Epithelial cell of prostate (primary cell): ENCODE measurements around the gene GALNT9.
"Not testable (repeated sequence)": the region's sequence is repeated elsewhere in the genome, so short reads cannot be mapped to it uniquely, and the experiment has no call there.

ENCODE experiments used
- DNase-seq: peaks from one replicate; pipeline ENCODE4 v3.0.0-alpha.2; 2011; ENCODE audit warnings: low read depth, low spot score
- H3K27ac ChIP-seq: fragments of 450-650 bp; 2 replicates; pipeline ENCODE4 v1.5.1; 2017; ENCODE audit warnings: mild to moderate bottlenecking

GALNT9 gene

GRCh38 chr12:132156573-132157325 lies 172.6 kb downstream of the GALNT9 start:
- no peak for DNase-seq
- H3K27ac ChIP-seq = no peak overlapping the region

GRCh38 chr12:132155771-132156572 lies 173.4 kb downstream of the GALNT9 start:
- H3K27ac ChIP-seq = no peak overlapping the region
- no peak for DNase-seq

- no peak for DNase-seq
- no peak overlapping the region for H3K27ac ChIP-seq
Measured at GRCh38 chr12:132154941-132155770, 174.2 kb downstream of the GALNT9 start.

GRCh38 chr12:132154341-132154761 lies 175.0 kb downstream of the GALNT9 start:
- no peak for DNase-seq
- H3K27ac ChIP-seq = no peak overlapping the region

GRCh38 chr12:132153501-132154340 lies 175.7 kb downstream of the GALNT9 start:
- DNase-seq = no peak
- no peak overlapping the region for H3K27ac ChIP-seq

GRCh38 chr12:132152953-132153352 lies 176.4 kb downstream of the GALNT9 start:
- DNase-seq = no peak
- H3K27ac ChIP-seq = no peak overlapping the region

- H3K27ac ChIP-seq = no peak overlapping the region
- no peak for DNase-seq
Measured at GRCh38 chr12:132152411-132152821, 177.0 kb downstream of the GALNT9 start.

GRCh38 chr12:132151766-132152410 lies 177.5 kb downstream of the GALNT9 start:
- no peak overlapping the region for H3K27ac ChIP-seq
- DNase-seq = no peak

- no peak for DNase-seq
- no peak overlapping the region for H3K27ac ChIP-seq
Measured at GRCh38 chr12:132151145-132151765, 178.1 kb downstream of the GALNT9 start.

- no peak overlapping the region for H3K27ac ChIP-seq
- no peak for DNase-seq
Measured at GRCh38 chr12:132150780-132151144, 178.6 kb downstream of the GALNT9 start.

- not testable (repeated sequence) for H3K27ac ChIP-seq, DNase-seq
Measured at GRCh38 chr12:132149526-132149925, 179.9 kb downstream of the GALNT9 start.

- H3K27ac ChIP-seq = no peak overlapping the region
- DNase-seq = no peak
Measured at GRCh38 chr12:132148368-132149045, 180.9 kb downstream of the GALNT9 start.

GRCh38 chr12:132147423-132148367 lies 181.7 kb downstream of the GALNT9 start:
- H3K27ac ChIP-seq = no peak overlapping the region
- no peak for DNase-seq

GRCh38 chr12:132146772-132147422 lies 182.5 kb downstream of the GALNT9 start:
- DNase-seq = no peak
- no peak overlapping the region for H3K27ac ChIP-seq
